ENCODE measurements around the gene SLC11A2. TPM values are rescaled to one million over a fixed set of nuclear protein-coding genes. Genes with fewer than 3 reads are reported as not detected.

SLC11A2 gene
- total RNA-seq, 2 experiments from 2014 or later, result 40.9 to 44.0 TPM

Other genes with a start within 250 kb of the SLC11A2 start
- not detected for gene TMPRSS12, start 183.5 kb downstream of the SLC11A2 start, total RNA-seq
- not detected for gene HIGD1C, start 73.8 kb downstream of the SLC11A2 start, total RNA-seq
- 10 to 100 TPM; 80.0 to 82.3 TPM for gene LETMD1, start 21.9 kb upstream of the SLC11A2 start, total RNA-seq
- gene CSRNP2, start 57.2 kb upstream of the SLC11A2 start, total RNA-seq, result 10 to 100 TPM; 20.0 to 24.4 TPM
- gene TFCP2, start 146.8 kb upstream of the SLC11A2 start, total RNA-seq, result 10 to 100 TPM; 33.6 to 35.4 TPM
- 10 to 100 TPM; 20.6 to 21.8 TPM for gene POU6F1, start 191.7 kb upstream of the SLC11A2 start, total RNA-seq
- 100 to 1,000 TPM; 237 to 249 TPM for gene DAZAP2, start 212.4 kb upstream of the SLC11A2 start, total RNA-seq
- gene SMAGP, start 244.0 kb upstream of the SLC11A2 start, total RNA-seq, result 1 to 10 TPM; 4.1 to 5.6 TPM